Gastrocnemius medialis (tissue), 4 donors: ENCODE measurements around the gene ATP10D. TPM values are rescaled to one million over a fixed set of nuclear protein-coding genes. Genes with fewer than 3 reads are reported as not detected.

Source experiments
- ATAC-seq, 2 donors: fragments of 150-250 bp; one replicate each; pipeline ENCODE4 v1.9.1; 2016
- DNase-seq, 2 donors: peaks; one replicate each; pipeline ENCODE4 v3.0.0-alpha.2; 2019
- H3K27ac ChIP-seq, 4 donors: fragments of 200-600 bp; sonication (generic); 1 replicate in 1 of 4; 2 replicates in 3 of 4; pipeline ENCODE4 v1.5.1; 2016 to 2018; ENCODE audit warnings: mild to moderate bottlenecking in 2 of 4, moderate library complexity in 1 of 4
- H3K27me3 ChIP-seq, 3 donors: fragments of 200-600 bp; sonication (generic) in 2 of 3; 1 replicate in 1 of 3; 2 replicates in 2 of 3; pipeline versions ENCODE4 v1.5.1 to v1.6.0; 2016 to 2019; ENCODE audit warnings: mild to moderate bottlenecking in 1 of 3, moderate library complexity in 1 of 3
- H3K36me3 ChIP-seq, 2 donors: fragments of 200-600 bp; sonication (generic) in 1 of 2; one replicate each; pipeline ENCODE4 v1.5.1; 2017 to 2018
- H3K4me1 ChIP-seq, 2 donors: fragments of 200-600 bp; sonication (generic) in 1 of 2; one replicate each; pipeline ENCODE4 v1.5.1; 2016 to 2017; ENCODE audit warnings: mild to moderate bottlenecking in 2 of 2
- H3K4me3 ChIP-seq, 4 donors: fragments of 200-600 bp; sonication (generic) in 3 of 4; 1 replicate in 1 of 4; 2 replicates in 3 of 4; pipeline ENCODE4 v1.5.1; 2016 to 2019; ENCODE audit warnings: mild to moderate bottlenecking in 2 of 4
- H3K9me3 ChIP-seq, 3 donors: fragments of 200-600 bp; sonication (generic) in 2 of 3; 1 replicate in 1 of 3; 2 replicates in 2 of 3; pipeline ENCODE4 v1.5.1; 2016 to 2019
- CTCF ChIP-seq, 5 experiments: fragments of 450-650 bp in 3 of 5; fragments of 200-600 bp in 2 of 5; sonication (generic) in 2 of 5; IDR thresholded peaks in 4 of 5; conservative IDR thresholded peaks in 1 of 5; 1 replicate in 4 of 5; 2 replicates in 1 of 5; pipeline ENCODE4 v1.5.1; 2016 to 2019; ENCODE audit warnings: antibody characterized with exemption in 5 of 5, mild to moderate bottlenecking in 3 of 5, moderate library complexity in 3 of 5
- POLR2A ChIP-seq, 2 donors: fragments of 450-650 bp; IDR thresholded peaks; one replicate each; pipeline ENCODE4 v1.6.1; 2017; ENCODE audit warnings: antibody characterized with exemption in 2 of 2, mild to moderate bottlenecking in 2 of 2, moderate library complexity in 2 of 2
- in situ Hi-C, 4 donors: fragments of 200-750 bp; cut with MboI; loops; one replicate each; pipeline versions ENCODE4 v1.15.0 to v1.8.0; 2017; ENCODE audit warnings: low sequenced_read_pairs in 4 of 4
- intact Hi-C: fragments of 100-400 bp; cut with DNase I; formaldehyde crosslinking; loops from one replicate; pipeline ENCODE4 v1.15.1; 2023; ENCODE audit warnings: low total_unique reads
- total RNA-seq, 4 donors: library from RNA; depleted of rRNA; stranded (reverse); fragments of >200 nt; gene quantifications; one replicate each; pipeline versions ENCODE4 v1.1.0 to v1.2.3, GENCODE V29; 2016

Gene ATP10D
- total RNA-seq, 4 donors from 2014 or later = 1.5 to 3.2 (median 2.8) TPM

- H3K27ac ChIP-seq = peak overlapping the region in 3 of 4 donors; percentile 58 to 75 (median 65)
- no peak overlapping the region for H3K4me3 ChIP-seq
- intact Hi-C loops = no loop called here
- DNase-seq (no peak), ATAC-seq (no peak)
- no peaks in the 10 kb centered on the region for H3K4me1 ChIP-seq
- TF ChIP-seq POLR2A (IDR thresholded peaks at IDR 0.05) (no peak), CTCF (IDR thresholded peaks at IDR 0.05 in 4 of 5, conservative IDR thresholded peaks at IDR 0.05 in 1 of 5) (no peak)
- in situ Hi-C loops = no loop called here
- no peaks in the 10 kb centered on the region for H3K27me3 ChIP-seq
- H3K9me3 ChIP-seq = no peaks in the 10 kb centered on the region
- H3K36me3 ChIP-seq = no peaks in the 10 kb centered on the region
These were observed 94.2 kb downstream of the ATP10D start for GRCh38 chr4:47579235-47579634.

GRCh38 chr4:47590325-47590724 lies 105.2 kb downstream of the ATP10D start:
- Histone ChIP-seq H3K36me3 (peaks cover 0 to 13% of the 10 kb centered on the region in 2 donors), H3K27ac (no peak overlapping the region), H3K27me3 (no peaks in the 10 kb centered on the region), H3K9me3 (peaks cover 0 to 5% (median 0%) of the 10 kb centered on the region in 3 donors), H3K4me1 (no peaks in the 10 kb centered on the region), H3K4me3 (no peak overlapping the region)
- intact Hi-C loops = no loop called here
- ATAC-seq (no peak), DNase-seq (no peak)
- TF ChIP-seq CTCF (IDR thresholded peaks at IDR 0.05 in 4 of 5, conservative IDR thresholded peaks at IDR 0.05 in 1 of 5) (no peak), POLR2A (IDR thresholded peaks at IDR 0.05) (no peak)
- in situ Hi-C loops = no loop called here

- DNase-seq (no peak), ATAC-seq (no peak)
- intact Hi-C loops (no loop called here), in situ Hi-C loops (no loop called here)
- H3K9me3 ChIP-seq = no peaks in the 10 kb centered on the region
- H3K36me3 ChIP-seq = no peaks in the 10 kb centered on the region
- no peaks in the 10 kb centered on the region for H3K27me3 ChIP-seq
- H3K27ac ChIP-seq = no peak overlapping the region
- no peak overlapping the region for H3K4me3 ChIP-seq
- no peak for TF ChIP-seq POLR2A (IDR thresholded peaks at IDR 0.05)
- no peak for TF ChIP-seq CTCF (IDR thresholded peaks at IDR 0.05 in 4 of 5, conservative IDR thresholded peaks at IDR 0.05 in 1 of 5)
- no peaks in the 10 kb centered on the region for H3K4me1 ChIP-seq
These were observed 112.6 kb downstream of the ATP10D start for GRCh38 chr4:47597696-47598095.

GRCh38 chr4:47598320-47598719 lies 113.2 kb downstream of the ATP10D start:
- no peaks in the 10 kb centered on the region for H3K9me3 ChIP-seq
- in situ Hi-C loops (no loop called here), intact Hi-C loops (no loop called here)
- no peak overlapping the region for H3K27ac ChIP-seq
- H3K4me3 ChIP-seq = no peak overlapping the region
- no peaks in the 10 kb centered on the region for H3K4me1 ChIP-seq
- H3K36me3 ChIP-seq = no peaks in the 10 kb centered on the region
- DNase-seq = no peak
- no peaks in the 10 kb centered on the region for H3K27me3 ChIP-seq
- no peak for ATAC-seq
- TF ChIP-seq POLR2A (IDR thresholded peaks at IDR 0.05) (no peak), CTCF (IDR thresholded peaks at IDR 0.05 in 4 of 5, conservative IDR thresholded peaks at IDR 0.05 in 1 of 5) (no peak)

- no peak overlapping the region for H3K27ac ChIP-seq
- DNase-seq = no peak
- H3K4me1 ChIP-seq = no peaks in the 10 kb centered on the region
- H3K36me3 ChIP-seq = no peaks in the 10 kb centered on the region
- no peak for ATAC-seq
- TF ChIP-seq POLR2A (IDR thresholded peaks at IDR 0.05) = no peak
- H3K9me3 ChIP-seq = no peaks in the 10 kb centered on the region
- H3K4me3 ChIP-seq = no peak overlapping the region
- in situ Hi-C loops (no loop called here), intact Hi-C loops (no loop called here)
- no peaks in the 10 kb centered on the region for H3K27me3 ChIP-seq
These were observed 113.8 kb downstream of the ATP10D start for GRCh38 chr4:47598896-47599295.
